NCI-H748 treated with DMSO at 0.1 percent for 48 hours (cell line): Measurements from ENCODE around the gene TNNT2.

ENCODE experiments used
- DNase-seq: peaks from one replicate; lab custom pipeline; 2025; lab: John Stamatoyannopoulos, UW

The TNNT2 gene

DNA sequence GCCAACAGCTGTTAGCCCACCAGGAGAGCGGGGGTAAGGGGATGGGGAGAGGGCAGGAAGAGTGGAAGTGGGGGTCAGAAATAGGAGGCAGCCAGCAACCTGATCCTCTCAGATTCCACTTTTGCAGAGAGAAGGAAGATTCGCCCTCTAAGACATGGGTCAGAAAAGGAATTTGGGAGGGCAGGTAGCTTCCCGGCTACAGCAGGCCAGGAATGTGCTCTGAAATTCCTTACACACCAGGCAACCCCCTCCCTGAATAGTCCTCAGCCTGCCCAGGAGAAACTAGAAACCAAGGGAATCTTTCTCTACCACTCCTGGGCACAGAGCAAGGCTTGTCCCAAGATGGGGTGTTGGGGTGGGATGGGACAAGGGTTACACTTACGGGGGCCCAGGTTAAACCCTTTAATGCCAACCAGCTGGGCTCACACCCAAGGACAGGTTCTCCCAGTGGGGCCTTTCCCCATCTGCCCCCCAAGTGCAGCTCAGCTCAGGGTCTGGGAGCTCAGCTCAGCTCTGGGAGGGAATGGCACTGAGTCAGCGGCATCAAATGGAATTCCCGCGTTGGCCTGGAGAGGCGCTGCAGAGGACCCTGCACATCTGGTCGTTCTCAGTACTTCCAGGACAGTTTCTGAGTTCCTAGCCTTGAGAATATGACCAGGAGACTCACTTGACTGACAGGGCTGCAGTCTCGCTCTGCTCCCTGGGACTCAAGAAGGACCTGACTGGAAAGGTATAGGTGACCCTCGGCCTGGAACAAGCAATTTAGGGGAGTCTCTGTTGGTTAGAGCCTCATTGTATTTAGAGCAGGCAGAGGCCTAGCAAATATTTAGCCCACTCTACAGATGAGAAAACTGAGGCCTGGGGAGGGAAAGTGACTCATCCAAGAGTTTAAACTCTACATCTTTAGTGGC, 761 bp downstream of the TNNT2 start:
- no peak for DNase-seq

DNA sequence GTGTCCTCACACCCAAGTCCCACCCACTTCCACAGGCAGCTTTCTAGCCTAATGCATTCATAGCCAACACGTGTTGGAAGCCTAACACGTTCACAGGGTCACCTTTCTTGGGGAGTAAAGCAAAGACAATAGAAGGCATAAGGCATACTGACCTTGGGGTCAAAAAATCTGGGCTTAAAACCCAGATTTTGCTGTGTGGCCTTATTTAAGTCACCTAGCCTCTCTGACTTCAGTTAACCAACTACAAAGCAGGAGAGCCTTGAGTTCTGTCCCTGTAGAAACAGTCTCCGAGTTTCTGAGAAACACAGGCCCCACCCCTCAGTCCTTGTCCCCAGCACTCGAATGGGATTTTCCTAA, 1.4 kb downstream of the TNNT2 start:
- DNase-seq = no peak

GRCh38 chr1:201375169-201375568, 2.3 kb downstream of the TNNT2 start:
- DNase-seq = no peak

DNA sequence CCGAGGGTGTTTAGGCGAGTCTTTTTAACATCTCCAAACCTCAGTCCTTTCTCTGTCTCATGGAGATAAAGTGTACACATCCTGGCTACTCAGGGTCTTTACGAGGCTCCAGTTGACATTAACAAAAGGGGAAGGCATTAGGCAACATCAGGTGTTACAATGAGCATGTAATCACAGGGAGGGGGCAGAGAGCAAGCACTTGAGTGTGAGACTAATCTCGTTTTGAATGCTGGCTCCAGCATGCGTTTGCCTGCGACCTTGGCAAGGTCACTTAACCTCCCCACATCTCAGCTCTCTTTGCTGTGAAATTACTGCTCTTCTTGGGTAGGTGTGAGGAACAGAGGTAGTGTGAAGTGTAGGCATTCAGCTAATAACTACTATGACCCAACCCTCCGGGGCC, 3.1 kb downstream of the TNNT2 start:
- peak; percentile 18 for DNase-seq

DNA sequence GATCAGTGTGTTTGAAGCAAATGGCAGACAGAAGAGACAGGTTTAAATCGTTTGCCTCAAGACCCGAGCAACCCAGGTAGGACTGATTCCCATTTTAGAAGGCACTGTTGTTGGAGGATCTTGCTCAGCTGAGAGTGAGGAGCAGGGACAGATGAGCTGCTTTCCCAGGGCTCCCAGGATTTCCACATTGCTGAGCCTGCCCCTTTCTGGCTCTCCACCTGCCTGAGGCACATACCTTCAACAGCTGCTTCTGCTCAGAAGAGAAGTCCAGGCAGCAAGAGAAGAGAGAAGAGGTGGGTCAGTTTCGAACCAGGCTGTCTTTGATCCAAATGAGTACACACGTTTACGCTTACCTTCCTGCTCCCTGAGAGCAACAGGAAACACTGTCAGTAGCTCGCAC, 5.7 kb downstream of the TNNT2 start:
- DNase-seq = no peak

GRCh38 chr1:201371276-201371675, 6.2 kb downstream of the TNNT2 start:
- no peak for DNase-seq

DNA sequence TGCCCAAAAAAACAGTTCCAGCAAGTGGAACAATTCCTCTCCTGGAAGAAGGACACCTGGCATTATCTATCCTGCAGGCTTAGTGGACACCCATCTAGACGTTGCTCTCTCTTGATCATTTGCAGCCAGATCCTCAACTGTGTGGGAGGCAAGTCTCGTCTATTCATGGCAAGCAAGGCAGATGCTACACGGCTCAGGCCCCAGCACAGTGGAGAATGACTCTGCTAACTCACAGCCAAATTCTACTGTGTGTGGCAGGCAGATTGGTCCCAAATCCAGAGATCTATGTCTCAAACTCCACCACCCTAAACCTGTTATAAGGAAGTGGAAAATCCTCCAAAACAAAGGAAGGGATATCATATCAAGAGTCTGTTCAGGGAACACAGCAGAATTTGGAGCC, 7.0 kb downstream of the TNNT2 start:
- DNase-seq = no peak

GRCh38 chr1:201369209-201369608, 8.3 kb downstream of the TNNT2 start:
- no peak for DNase-seq

DNA sequence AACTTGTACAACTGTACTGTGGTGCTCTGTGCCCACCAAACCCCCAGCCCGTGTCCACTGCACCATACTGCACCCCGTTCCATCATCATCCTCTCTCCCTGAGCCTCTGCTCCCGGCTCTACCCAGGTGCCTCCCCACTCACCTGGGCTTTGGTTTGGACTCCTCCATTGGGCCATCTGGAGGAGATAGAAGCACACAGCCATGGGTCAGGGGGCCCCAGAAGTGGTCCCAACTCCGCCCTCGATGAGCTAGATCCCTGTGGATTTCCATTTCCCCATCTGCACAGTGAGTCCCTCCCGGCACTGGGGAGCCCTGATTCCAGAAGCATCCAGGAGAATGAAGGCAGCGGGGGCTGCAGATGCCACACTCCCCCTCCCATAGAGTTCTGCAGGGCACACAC, 10.8 kb downstream of the TNNT2 start:
- no peak for DNase-seq

DNA sequence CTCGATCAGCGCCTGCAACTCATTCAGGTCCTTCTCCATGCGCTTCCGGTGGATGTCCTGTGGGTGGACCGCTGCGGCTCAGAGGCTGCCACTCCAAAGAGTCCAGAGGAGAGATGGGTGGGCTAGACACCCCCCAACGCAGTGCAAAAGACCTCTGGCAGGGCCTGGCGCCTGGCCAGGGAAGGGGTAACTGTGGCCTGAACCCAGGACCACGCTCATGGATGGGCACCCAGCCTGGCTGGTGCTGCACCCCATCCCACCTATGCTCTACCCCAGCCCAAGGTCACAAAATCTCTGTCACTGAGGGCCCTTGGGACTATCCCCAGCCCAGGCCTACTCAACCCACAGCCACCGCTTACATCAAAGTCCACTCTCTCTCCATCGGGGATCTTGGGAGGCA, 12.2 kb downstream of the TNNT2 start:
- no peak for DNase-seq

- DNase-seq = no peak
Observed at GRCh38 chr1:201364808-201365105, 12.7 kb downstream of the TNNT2 start.

DNA sequence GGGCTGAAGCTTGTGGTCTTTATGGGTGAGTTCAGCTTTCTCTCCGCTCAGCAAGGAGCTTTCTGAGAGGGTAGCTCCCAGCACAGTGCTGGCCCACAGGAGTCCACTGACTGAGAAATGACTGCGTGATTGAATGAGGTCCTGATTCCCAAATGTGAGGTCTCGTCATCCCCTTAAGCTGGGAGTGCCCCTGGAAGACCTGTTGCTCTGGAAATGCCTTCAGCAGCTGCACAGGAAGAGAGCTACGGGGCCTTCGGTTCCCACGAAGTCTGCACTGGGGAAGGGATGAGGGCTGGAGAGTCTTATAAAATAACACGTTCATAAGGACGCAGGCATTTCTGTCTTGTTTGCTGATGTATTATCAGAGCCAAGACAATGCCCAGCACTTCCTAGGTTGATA, 14.0 kb downstream of the TNNT2 start:
- DNase-seq = no peak

GRCh38 chr1:201362906-201363305, 14.6 kb downstream of the TNNT2 start:
- no peak for DNase-seq

- DNase-seq = no peak
Observed at GRCh38 chr1:201361652-201362504, 15.6 kb downstream of the TNNT2 start.

- no peak for DNase-seq
Observed at GRCh38 chr1:201360901-201361651, 16.4 kb downstream of the TNNT2 start.

DNA sequence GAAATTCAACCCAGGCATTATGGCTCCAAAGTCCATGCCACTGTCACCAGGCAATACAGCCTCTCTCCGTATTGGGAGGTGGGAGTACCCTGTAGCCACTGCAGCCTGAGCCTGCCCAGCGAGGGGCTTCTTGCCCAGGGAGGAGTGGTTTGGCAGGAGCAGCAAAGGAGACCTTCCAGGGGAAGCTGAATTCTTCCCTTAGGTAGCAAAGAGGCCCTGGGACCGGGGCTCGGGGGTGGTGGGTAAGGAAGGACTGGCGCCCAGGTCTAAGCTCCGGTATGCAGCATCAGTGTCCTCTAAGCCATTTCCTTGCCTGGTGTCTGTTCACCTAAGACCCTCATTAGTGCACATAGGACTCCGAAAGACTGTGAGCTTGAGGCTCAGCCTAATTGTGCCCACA, 17.0 kb downstream of the TNNT2 start:
- DNase-seq = no peak

DNA sequence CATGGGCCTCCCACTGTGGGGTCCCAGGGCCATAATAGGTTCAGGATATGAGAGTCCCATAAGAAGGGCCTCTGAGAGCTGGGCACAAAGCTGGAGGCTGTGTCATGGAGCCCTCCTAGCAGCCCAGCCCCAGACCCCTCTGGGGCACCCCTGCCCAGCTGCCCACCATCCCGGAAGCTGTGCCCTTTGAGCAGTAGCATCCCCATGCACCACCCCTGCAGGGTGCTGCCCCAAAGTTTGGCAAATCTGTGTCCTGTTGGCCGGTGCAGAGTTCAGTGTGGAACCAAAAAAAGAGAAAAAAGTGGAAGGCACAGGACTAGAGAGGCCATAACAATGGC, 17.6 kb downstream of the TNNT2 start:
- no peak for DNase-seq

GRCh38 chr1:201359031-201359872, 18.2 kb downstream of the TNNT2 start:
- no peak for DNase-seq

DNA sequence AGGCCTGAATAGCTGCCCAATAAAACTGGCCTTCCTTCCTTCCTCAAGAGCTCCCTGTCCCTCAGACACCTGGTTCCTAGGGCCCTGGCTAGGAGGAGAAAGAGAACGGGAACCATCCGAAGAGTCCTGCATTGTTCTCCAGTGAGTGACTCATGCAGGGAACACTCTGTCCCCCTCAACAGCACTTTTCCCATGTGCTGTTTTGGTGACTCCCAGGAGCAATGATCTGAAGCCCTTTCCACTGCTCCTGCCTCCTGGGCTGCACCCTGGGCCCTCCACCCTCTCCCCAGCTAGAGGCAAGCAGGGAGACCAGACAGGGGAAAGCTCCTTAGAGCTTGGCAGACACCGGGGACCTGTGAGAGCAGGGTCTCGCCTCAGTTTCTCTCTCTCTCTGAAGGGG, 18.9 kb downstream of the TNNT2 start:
- DNase-seq = no peak

DNA sequence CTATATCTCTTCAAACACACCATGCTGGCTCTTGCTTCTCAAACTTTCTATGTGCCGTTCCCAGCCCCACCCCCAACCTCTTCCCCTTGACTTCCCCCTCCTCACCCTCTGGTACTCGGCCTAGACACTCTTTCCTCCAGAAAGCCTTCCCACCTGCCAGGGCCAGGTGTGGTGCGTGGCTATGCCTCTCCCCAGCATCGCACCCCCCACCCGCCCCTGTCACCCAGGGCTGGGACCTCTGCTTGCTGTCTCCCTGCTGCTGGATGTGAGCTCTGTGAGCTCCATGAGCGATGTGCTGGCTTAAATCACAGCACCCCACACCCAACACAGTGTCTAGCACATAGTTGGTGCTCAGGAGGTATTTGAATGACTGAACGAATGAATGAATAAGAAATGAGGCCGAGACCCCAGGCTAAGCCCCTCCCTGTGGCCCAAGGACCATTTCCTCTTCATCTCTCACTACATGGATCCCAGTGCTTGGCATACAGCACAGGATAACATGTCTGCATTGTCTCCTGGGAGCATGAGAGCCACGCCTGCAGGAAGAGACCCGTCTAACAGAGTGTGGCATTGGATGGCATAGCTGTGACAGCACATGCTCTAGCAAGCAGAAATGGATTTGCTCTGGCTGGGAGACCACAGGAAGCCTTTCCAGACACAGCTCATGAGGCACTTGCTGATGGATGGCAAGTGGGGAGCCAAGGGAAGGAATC, 19.7 kb downstream of the TNNT2 start:
- no peak for DNase-seq

- DNase-seq = no peak
Observed at GRCh38 chr1:201357211-201357610, 20.3 kb downstream of the TNNT2 start.
